NCI-H2107 (cell line): ENCODE data around the gene PRH2.

Experiments
- DNase-seq: peaks from one replicate; lab custom pipeline; 2025; lab: John Stamatoyannopoulos, UW

The PRH2 gene

GRCh38 chr12:10960211-10960610, 31.2 kb downstream of the PRH2 start:
- DNase-seq = no peak

GRCh38 chr12:10965476-10965875, 36.4 kb downstream of the PRH2 start:
- no peak for DNase-seq

GRCh38 chr12:10966314-10966713, 37.3 kb downstream of the PRH2 start:
- no peak for DNase-seq

- DNase-seq = no peak
These were observed 38.4 kb downstream of the PRH2 start for GRCh38 chr12:10967409-10967808.

GRCh38 chr12:10968765-10969456, 39.9 kb downstream of the PRH2 start:
- no peak for DNase-seq

GRCh38 chr12:10974965-10975364, 45.9 kb downstream of the PRH2 start:
- DNase-seq = no peak

- no peak for DNase-seq
These were observed 53.2 kb downstream of the PRH2 start for GRCh38 chr12:10982244-10982643.
